GM12873 (cell line): ENCODE measurements around the gene IGHMBP2.

Experiments
- CTCF ChIP-seq: IDR thresholded peaks from 2 replicates; pipeline ENCODE4 v1.5.1; 2012; ENCODE audit warnings: low read depth, mild to moderate bottlenecking, moderate library complexity, low read length, control low read depth; ENCODE audit not compliant: insufficient read depth; ENCODE audit errors: missing control alignments

IGHMBP2 gene

DNA sequence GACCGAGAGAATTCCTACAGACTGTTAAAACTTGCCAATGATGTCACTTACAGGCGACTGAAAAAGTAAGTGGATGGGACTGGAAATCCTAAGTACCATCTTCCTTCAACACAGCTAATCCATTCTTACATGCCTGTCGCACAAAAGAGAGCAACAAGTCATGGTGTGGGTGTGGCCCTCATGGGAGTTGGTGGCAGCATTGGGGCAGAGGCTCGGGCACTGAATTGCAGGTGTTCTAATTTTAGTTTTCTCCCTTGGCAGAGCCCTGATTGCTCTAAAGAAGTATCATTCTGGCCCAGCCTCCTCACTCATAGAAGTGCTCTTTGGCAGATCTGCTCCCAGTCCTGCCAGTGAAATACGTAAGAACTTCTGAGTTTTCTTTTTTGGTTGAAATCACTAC is 4.6 kb downstream of the IGHMBP2 start:
- TF ChIP-seq CTCF, result no peak

DNA sequence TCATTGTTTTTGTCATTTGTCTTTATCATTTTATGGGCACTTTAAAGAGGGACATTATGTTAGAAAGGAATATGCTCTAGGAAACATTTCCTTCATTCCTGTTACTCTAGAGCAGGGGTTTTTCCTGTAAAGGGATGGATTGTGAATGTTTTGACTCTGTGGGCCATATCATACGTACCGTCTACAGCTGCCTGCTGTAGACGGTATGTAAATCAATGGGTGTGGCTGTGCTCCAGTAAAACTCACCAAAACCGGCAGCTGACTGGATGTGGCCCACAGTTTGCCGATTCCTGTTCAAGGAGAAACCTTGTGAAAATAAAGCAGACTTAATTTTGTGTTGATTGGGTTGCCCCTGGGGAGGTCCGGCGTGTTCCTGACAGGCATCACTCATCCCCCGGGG is 7.3 kb downstream of the IGHMBP2 start:
- TF ChIP-seq CTCF, result no peak

- TF ChIP-seq CTCF, result no peak
These were observed 8.0 kb downstream of the IGHMBP2 start for GRCh38 chr11:68911731-68912130.

GRCh38 chr11:68912254-68912653 is 8.6 kb downstream of the IGHMBP2 start:
- TF ChIP-seq CTCF, result no peak

- TF ChIP-seq CTCF, result no peak
These were observed 9.5 kb downstream of the IGHMBP2 start for GRCh38 chr11:68913188-68913587.

DNA sequence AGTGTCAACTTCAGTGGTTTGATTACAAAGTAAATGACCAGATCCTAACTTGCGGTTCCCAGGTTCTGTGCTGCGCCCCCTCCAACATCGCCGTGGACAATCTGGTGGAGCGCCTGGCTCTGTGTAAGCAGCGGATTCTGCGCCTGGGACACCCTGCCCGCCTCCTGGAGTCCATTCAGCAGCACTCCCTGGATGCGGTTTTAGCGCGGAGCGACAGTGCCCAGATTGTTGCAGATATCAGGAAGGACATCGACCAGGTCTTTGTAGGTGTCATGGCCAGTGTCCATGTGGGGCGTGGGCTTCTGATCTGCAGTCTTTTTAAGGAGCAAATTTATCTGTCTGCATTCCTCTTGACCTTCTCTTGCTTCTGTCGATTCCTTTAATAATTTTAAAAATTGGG is 11.1 kb downstream of the IGHMBP2 start:
- TF ChIP-seq CTCF, result no peak

DNA sequence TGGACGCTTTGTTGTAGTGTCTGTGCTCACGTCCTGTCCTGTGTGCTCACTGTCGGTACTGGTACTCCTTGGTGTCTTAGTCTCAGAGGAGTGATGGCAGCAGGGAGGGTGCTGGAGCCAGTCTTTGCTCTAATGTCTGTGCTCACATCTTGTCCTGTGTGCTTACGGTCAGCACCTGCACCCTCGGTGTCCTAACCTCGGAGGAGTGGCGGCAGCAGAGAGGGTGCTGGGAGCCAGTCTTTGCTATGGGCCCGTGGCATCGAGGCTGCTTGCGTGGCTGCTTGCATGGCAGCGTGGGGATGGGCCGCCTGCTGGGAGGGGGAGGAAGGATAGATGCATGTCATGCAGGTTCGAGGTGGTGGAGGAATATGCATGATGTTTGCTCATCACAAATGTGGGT is 12.7 kb downstream of the IGHMBP2 start:
- TF ChIP-seq CTCF, result no peak
